Kidney epithelial cell (primary cell): ENCODE results near the gene BAMBI. TPM values are rescaled to one million over a fixed set of nuclear protein-coding genes. Genes with fewer than 3 reads are reported as not detected.

ENCODE experiments used
- DNase-seq: peaks from one replicate; pipeline ENCODE4 v3.0.0-alpha.2; 2010; ENCODE audit warnings: low read depth
- H3K27me3 ChIP-seq: 2 replicates; pipeline ENCODE4 v1.6.0; 2011; ENCODE audit warnings: low read length; ENCODE audit not compliant: control insufficient read depth, insufficient read depth
- H3K36me3 ChIP-seq: 2 replicates; pipeline ENCODE4 v1.5.1; 2011; ENCODE audit warnings: low read length; ENCODE audit not compliant: control insufficient read depth, insufficient read depth
- H3K4me3 ChIP-seq: 2 replicates; pipeline ENCODE4 v1.5.1; 2011; ENCODE audit warnings: low read depth, mild to moderate bottlenecking, control low read depth, low read length
- total RNA-seq: library from RNA; depleted of rRNA; stranded (reverse); fragments of >200 nt; gene quantifications from 2 replicates; pipeline ENCODE4 v1.2.3, GENCODE V29; 2015
- TF ChIP-seq, protein P1 (sequence below): IDR thresholded peaks from 2 replicates; pipeline ENCODE4 v1.5.1; 2011; ENCODE audit warnings: mild to moderate bottlenecking, moderate library complexity, low read length, control low read depth, inconsistent platforms; ENCODE audit not compliant: insufficient read depth, poor library complexity, severe bottlenecking

The BAMBI gene
- total RNA-seq, 1 donor from 2014 or later: 28.5 TPM

DNA sequence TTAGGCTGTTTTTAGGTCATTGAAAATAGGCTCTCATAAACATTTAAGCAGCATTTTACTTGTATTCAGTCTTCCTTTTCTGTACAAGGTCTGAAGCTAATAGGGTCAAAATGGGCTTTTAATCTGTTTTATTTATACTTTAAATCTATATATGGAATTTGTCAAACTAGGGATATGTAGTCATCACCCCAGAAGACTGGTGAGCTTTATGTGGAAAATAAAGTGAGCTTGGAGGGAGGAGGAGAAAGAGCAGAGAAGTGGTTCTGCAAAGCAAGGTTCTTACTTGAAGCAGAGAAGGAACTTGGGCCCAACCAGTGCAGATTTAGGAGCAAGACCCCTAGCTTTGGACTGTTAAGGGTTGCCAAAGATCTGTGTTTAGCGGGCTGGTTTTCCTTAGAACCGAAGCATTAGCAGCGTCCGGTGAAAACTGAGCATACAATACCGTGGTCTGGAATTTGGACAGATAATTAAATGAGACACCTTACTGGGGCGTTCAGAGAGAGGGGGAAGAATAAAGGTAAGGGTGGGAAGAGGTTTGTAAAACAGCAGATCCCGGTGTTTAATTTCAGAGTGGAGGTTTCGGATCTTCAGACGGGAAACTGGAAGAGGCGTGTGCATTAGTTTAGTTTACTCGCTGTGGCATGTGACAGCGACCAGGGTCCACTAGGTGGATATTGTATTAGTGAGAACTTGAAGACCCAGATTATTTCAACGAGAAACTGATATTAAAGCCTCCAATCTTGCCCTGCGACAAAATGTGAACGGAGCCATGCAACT lies 2.4 kb downstream of the BAMBI start:
- TF ChIP-seq, protein P1, sequence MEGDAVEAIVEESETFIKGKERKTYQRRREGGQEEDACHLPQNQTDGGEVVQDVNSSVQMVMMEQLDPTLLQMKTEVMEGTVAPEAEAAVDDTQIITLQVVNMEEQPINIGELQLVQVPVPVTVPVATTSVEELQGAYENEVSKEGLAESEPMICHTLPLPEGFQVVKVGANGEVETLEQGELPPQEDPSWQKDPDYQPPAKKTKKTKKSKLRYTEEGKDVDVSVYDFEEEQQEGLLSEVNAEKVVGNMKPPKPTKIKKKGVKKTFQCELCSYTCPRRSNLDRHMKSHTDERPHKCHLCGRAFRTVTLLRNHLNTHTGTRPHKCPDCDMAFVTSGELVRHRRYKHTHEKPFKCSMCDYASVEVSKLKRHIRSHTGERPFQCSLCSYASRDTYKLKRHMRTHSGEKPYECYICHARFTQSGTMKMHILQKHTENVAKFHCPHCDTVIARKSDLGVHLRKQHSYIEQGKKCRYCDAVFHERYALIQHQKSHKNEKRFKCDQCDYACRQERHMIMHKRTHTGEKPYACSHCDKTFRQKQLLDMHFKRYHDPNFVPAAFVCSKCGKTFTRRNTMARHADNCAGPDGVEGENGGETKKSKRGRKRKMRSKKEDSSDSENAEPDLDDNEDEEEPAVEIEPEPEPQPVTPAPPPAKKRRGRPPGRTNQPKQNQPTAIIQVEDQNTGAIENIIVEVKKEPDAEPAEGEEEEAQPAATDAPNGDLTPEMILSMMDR: peak; percentile 44
- Histone ChIP-seq H3K36me3 (no peaks in the 10 kb centered on the region), H3K27me3 (peaks cover 7% of the 10 kb centered on the region), H3K4me3 (peak overlapping the region; percentile 89)
- no peak for DNase-seq

DNA sequence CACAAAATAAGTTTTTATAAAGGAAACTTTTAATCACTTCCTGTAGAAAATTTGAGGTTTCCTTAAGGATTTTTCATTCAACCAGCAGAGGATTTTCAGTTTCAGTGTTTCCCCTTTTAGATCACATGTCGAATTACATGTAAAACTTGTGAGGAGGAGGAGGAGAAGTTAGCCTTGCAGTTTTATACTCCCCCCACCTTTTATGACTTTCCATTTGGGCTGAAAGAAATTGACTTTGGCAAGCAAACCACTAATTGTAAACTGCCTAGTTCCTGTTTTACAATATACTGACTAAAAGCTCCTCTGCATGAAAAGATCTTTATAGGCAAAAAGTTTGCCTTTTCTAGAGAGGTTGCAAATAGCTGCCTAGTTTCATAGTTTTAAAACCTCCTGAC lies 3.0 kb downstream of the BAMBI start:
- no peak for DNase-seq
- Histone ChIP-seq H3K36me3 (no peaks in the 10 kb centered on the region), H3K27me3 (peaks cover 7% of the 10 kb centered on the region), H3K4me3 (peak overlapping the region; percentile 89)
- TF ChIP-seq, protein P1: no peak

DNA sequence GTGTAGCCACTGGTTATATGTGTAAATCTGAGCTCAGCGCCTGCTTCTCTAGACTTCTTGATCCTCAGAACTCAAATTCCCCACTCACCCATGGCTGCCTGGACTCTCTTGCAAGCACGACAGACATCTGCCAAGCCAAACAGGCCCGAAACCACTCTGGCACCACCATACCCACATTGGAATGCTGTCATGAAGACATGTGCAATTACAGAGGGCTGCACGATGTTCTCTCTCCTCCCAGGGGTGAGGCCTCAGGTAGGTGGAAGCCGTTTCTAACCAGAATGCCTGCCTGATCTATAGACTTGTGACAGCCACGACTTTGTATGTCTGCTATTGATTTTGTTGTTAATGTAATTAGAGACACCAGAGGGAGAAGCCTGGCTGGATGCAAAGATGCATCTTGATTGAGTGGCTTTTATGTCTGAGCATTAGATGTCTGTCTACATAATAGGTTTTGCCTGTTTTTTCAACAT lies 4.0 kb downstream of the BAMBI start:
- no peak overlapping the region for H3K4me3 ChIP-seq
- DNase-seq: no peak
- TF ChIP-seq, protein P1: no peak

DNA sequence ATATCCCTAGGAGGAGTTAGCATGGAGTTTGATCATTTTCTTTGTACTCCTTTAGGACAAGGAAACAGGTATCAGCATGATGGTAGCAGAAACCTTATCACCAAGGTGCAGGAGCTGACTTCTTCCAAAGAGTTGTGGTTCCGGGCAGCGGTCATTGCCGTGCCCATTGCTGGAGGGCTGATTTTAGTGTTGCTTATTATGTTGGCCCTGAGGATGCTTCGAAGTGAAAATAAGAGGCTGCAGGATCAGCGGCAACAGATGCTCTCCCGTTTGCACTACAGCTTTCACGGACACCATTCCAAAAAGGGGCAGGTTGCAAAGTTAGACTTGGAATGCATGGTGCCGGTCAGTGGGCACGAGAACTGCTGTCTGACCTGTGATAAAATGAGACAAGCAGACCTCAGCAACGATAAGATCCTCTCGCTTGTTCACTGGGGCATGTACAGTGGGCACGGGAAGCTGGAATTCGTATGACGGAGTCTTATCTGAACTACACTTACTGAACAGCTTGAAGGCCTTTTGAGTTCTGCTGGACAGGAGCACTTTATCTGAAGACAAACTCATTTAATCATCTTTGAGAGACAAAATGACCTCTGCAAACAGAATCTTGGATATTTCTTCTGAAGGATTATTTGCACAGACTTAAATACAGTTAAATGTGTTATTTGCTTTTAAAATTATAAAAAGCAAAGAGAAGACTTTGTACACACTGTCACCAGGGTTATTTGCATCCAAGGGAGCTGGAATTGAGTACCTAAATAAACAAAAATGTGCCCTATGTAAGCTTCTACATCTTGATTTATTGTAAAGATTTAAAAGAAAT lies 4.8 kb downstream of the BAMBI start:
- no peaks in the 10 kb centered on the region for H3K27me3 ChIP-seq
- no peaks in the 10 kb centered on the region for H3K36me3 ChIP-seq
- H3K4me3 ChIP-seq: no peak overlapping the region
- TF ChIP-seq, protein P1: no peak
- DNase-seq: no peak

More for the DNA sequence above, 4.0 kb downstream of the BAMBI start:
- H3K27me3 ChIP-seq: peaks cover 7% of the 10 kb centered on the region
- H3K36me3 ChIP-seq: no peaks in the 10 kb centered on the region

DNA sequence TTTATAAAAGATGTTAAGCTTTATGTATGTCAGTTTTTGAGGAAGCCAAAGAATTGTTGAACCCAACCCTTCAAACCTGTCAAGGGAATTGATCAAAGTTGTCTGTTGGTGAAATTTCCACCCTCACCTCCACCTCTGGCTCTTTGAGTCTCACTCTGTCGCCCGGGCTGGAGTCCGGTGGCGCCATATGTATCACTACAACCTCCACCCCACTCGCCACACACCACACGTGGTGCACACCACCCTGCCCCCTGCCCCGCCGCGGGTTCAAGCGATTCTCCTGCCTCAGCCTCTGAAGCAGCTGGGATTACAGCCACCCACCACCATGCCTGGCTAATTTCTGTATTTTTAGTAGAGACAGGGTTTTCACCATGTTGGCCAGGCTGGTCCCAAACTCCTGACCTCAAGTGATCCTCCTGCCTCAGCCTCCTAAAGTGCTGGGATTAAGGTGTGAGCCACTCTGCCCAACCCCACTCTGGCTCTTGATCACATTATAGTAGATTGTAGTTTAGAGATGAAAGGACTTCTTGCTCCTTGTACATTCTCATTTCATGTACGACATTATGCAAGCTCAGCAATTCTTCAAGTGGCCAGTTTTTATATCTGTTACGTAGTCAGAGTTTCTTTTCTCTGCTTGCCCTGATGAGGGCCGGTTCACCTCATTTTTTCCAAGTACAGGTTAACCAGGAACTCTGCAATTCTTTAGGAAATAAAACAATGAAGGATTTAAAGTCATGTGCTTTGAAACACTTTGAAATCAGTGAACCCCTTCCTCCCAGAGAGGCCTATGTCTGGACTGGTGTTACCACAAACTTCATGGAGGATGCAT lies 7.0 kb downstream of the BAMBI start:
- TF ChIP-seq, protein P1: no peak
- no peak for DNase-seq
- Histone ChIP-seq H3K36me3 (no peaks in the 10 kb centered on the region), H3K27me3 (no peaks in the 10 kb centered on the region), H3K4me3 (no peak overlapping the region)
